Astrocyte (in vitro differentiated cells and primary cell): ENCODE measurements around the gene KRT7. TPM values are rescaled to one million over a fixed set of nuclear protein-coding genes. Genes with fewer than 3 reads are reported as not detected.

Source experiments
- DNase-seq: peaks from one replicate; pipeline ENCODE4 v3.0.0-alpha.2; 2010; ENCODE audit warnings: low read depth
- FAIRE-seq: peaks from 2 replicates; lab custom pipeline; 2011; peaks lifted over from hg19 to GRCh38; lab: Jason Lieb, UNC
- H2AFZ ChIP-seq: 2 replicates; pipeline ENCODE4 v1.6.0; 2012; ENCODE audit warnings: low read depth, low read length, inconsistent platforms
- H3K27ac ChIP-seq: 2 replicates; pipeline ENCODE4 v1.5.1; 2011; ENCODE audit warnings: low read depth, low read length, inconsistent platforms
- H3K27me3 ChIP-seq: 2 replicates; pipeline ENCODE4 v1.6.0; 2011; ENCODE audit warnings: low read length, inconsistent platforms; ENCODE audit not compliant: insufficient read depth
- H3K36me3 ChIP-seq: 2 replicates; pipeline ENCODE4 v1.5.1; 2011; ENCODE audit warnings: low read length, inconsistent platforms; ENCODE audit not compliant: insufficient read depth
- H3K4me1 ChIP-seq: 2 replicates; pipeline ENCODE4 v1.5.1; 2011; ENCODE audit warnings: low read length, inconsistent platforms; ENCODE audit not compliant: insufficient read depth
- H3K4me2 ChIP-seq: 2 replicates; pipeline ENCODE4 v1.6.0; 2012; ENCODE audit warnings: low read length, inconsistent platforms
- H3K4me3 ChIP-seq: 2 replicates; pipeline ENCODE4 v1.5.1; 2011; ENCODE audit warnings: low read depth, mild to moderate bottlenecking, low read length, inconsistent platforms; ENCODE audit not compliant: insufficient read depth
- H3K79me2 ChIP-seq: 2 replicates; pipeline ENCODE4 v1.6.0; 2012; ENCODE audit warnings: mild to moderate bottlenecking, low read length, inconsistent platforms; ENCODE audit not compliant: insufficient read depth
- H3K9ac ChIP-seq: 2 replicates; pipeline ENCODE4 v1.6.0; 2012; ENCODE audit warnings: mild to moderate bottlenecking, low read length, inconsistent platforms
- H3K9me3 ChIP-seq: 2 replicates; pipeline ENCODE4 v1.5.1; 2012; ENCODE audit warnings: low read depth, mild to moderate bottlenecking, low read length, inconsistent platforms; ENCODE audit not compliant: insufficient read depth
- H4K20me1 ChIP-seq: 2 replicates; pipeline ENCODE4 v1.6.0; 2012; ENCODE audit warnings: low read length, inconsistent platforms; ENCODE audit not compliant: insufficient read depth
- H3K27ac Mint-ChIP-seq: one replicate; pipeline ENCODE4 v1.8.0; 2021; ENCODE audit warnings: mild to moderate bottlenecking, mixed read lengths; ENCODE audit not compliant: unreplicated experiment
- H3K27me3 Mint-ChIP-seq: one replicate; pipeline ENCODE4 v1.8.0; 2021; ENCODE audit warnings: low read depth, mixed read lengths; ENCODE audit not compliant: unreplicated experiment
- H3K36me3 Mint-ChIP-seq: one replicate; pipeline ENCODE4 v1.8.0; 2021; ENCODE audit warnings: low read depth, mixed read lengths; ENCODE audit not compliant: unreplicated experiment
- H3K4me1 Mint-ChIP-seq: one replicate; pipeline ENCODE4 v1.8.0; 2021; ENCODE audit warnings: low read depth, mixed read lengths; ENCODE audit not compliant: unreplicated experiment
- H3K4me3 Mint-ChIP-seq: one replicate; pipeline ENCODE4 v1.8.0; 2021; ENCODE audit warnings: mild to moderate bottlenecking, moderate library complexity, mixed read lengths; ENCODE audit not compliant: unreplicated experiment
- H3K9me3 Mint-ChIP-seq: one replicate; pipeline ENCODE4 v1.8.0; 2021; ENCODE audit warnings: mild to moderate bottlenecking, mixed read lengths; ENCODE audit not compliant: unreplicated experiment
- EZH2 ChIP-seq: IDR thresholded peaks from 2 replicates; pipeline ENCODE4 v1.6.1; 2012; ENCODE audit warnings: mild to moderate bottlenecking, low read length, inconsistent platforms; ENCODE audit not compliant: insufficient read depth
- total RNA-seq: library from RNA; stranded (reverse); gene quantifications from 2 replicates; pipeline ENCODE4 v1.2.1, GENCODE V29; 2021
- TF ChIP-seq, protein P1 (sequence below): IDR thresholded peaks from 2 replicates; pipeline ENCODE4 v1.5.1; 2011; ENCODE audit warnings: low read depth, mild to moderate bottlenecking, inconsistent platforms, low read length, moderate library complexity; ENCODE audit not compliant: insufficient read depth

KRT7 gene
- total RNA-seq, 1 donor from 2014 or later = 149 TPM

DNA sequence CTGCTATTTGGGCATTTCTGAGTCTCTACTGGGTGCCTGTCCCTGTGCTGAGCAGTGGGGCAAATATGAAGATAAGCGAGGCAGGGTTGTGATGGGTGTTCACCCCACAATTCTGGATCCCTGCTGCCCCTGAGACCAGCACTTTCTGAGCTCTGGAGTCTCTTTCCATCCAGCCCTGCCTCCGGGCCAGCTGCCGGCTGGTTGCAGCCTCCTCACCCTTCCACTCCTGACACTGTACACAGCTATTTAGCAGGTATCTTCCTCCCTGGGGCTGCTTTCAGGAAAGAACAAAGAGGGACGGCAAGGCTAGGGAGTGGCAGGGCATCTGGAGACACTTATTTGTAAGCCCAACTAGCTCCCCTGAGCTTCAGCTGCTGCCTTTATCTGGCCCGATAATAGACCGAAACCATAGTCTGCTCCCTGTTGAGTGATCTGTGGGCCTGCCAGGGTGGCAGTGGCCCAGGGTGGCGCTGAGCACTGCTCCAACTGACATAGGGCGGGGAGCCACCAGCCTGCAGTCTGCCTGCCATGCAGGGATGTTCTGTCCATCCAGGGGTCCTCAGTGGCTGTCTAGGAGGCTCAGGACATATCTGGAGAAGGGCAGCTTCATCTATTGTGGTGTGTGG, 33.6 kb upstream of the KRT7 start:
- TF ChIP-seq, protein P1, sequence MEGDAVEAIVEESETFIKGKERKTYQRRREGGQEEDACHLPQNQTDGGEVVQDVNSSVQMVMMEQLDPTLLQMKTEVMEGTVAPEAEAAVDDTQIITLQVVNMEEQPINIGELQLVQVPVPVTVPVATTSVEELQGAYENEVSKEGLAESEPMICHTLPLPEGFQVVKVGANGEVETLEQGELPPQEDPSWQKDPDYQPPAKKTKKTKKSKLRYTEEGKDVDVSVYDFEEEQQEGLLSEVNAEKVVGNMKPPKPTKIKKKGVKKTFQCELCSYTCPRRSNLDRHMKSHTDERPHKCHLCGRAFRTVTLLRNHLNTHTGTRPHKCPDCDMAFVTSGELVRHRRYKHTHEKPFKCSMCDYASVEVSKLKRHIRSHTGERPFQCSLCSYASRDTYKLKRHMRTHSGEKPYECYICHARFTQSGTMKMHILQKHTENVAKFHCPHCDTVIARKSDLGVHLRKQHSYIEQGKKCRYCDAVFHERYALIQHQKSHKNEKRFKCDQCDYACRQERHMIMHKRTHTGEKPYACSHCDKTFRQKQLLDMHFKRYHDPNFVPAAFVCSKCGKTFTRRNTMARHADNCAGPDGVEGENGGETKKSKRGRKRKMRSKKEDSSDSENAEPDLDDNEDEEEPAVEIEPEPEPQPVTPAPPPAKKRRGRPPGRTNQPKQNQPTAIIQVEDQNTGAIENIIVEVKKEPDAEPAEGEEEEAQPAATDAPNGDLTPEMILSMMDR = no peak
- TF ChIP-seq EZH2 = no peak
- Histone ChIP-seq H3K4me1 (peaks cover 40% of the 10 kb centered on the region), H2AFZ (no peak overlapping the region), H3K36me3 (no peaks in the 10 kb centered on the region), H3K4me3 (no peak overlapping the region), H3K9me3 (no peaks in the 10 kb centered on the region), H3K79me2 (no peaks in the 10 kb centered on the region), H3K27me3 (no peaks in the 10 kb centered on the region), H4K20me1 (no peaks in the 10 kb centered on the region), H3K4me2 (no peak overlapping the region), H3K27ac (no peak overlapping the region), H3K9ac (no peak overlapping the region)
- H3K27me3 Mint-ChIP-seq = peaks cover 17% of the 10 kb centered on the region
- H3K27ac Mint-ChIP-seq = no peak overlapping the region
- H3K36me3 Mint-ChIP-seq = peaks cover 1% of the 10 kb centered on the region
- H3K9me3 Mint-ChIP-seq = no peaks in the 10 kb centered on the region
- no peak for FAIRE-seq
- peaks cover 37% of the 10 kb centered on the region for H3K4me1 Mint-ChIP-seq
- H3K4me3 Mint-ChIP-seq = no peak overlapping the region
- DNase-seq = no peak

DNA sequence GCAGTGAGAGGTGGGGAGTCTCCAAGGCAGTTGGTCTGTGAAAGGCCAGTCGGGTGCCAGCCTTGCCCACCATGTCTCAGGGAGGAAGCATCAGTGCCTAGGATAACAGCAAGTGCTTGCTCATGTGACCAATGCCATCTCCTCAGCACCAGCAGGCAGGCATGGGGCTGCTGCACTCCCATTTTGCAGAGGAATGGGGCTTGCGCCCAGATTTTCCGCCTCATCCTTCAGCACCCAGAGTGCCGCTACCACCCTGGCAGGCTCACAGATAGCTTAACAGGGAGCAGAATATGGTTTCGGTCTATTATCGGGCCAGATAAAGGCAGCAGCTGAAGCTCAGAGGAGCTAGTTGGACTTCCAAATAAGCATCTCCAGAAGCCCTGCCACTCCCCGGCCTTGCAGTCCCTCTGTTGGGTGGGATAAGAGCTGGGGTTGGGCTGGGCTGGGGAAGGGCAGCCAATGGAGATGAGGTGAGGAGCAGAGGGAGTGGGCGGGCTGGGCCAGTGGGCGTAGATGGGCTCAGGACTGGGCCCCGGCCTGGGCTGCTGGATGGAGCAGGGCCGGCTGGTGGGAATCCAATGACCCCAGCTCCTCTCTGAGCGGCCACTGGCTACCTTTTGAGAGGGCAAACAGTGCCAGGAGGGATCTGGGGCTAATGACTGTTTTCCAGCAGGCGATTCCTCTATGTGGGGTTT, 32.8 kb upstream of the KRT7 start:
- Mint-ChIP-seq H3K27ac (no peak overlapping the region), H3K9me3 (no peaks in the 10 kb centered on the region), H3K4me1 (peaks cover 35% of the 10 kb centered on the region), H3K4me3 (no peak overlapping the region), H3K27me3 (peaks cover 17% of the 10 kb centered on the region), H3K36me3 (peaks cover 1% of the 10 kb centered on the region)
- H3K4me1 ChIP-seq = peaks cover 39% of the 10 kb centered on the region
- H3K27ac ChIP-seq = no peak overlapping the region
- no peaks in the 10 kb centered on the region for H3K27me3 ChIP-seq
- no peak overlapping the region for H3K4me2 ChIP-seq
- H4K20me1 ChIP-seq = no peaks in the 10 kb centered on the region
- H3K4me3 ChIP-seq = no peak overlapping the region
- H3K9ac ChIP-seq = no peak overlapping the region
- FAIRE-seq = no peak
- no peak overlapping the region for H2AFZ ChIP-seq
- no peak for TF ChIP-seq EZH2
- no peaks in the 10 kb centered on the region for H3K79me2 ChIP-seq
- H3K36me3 ChIP-seq = no peaks in the 10 kb centered on the region
- no peak for DNase-seq
- H3K9me3 ChIP-seq = no peaks in the 10 kb centered on the region

DNA sequence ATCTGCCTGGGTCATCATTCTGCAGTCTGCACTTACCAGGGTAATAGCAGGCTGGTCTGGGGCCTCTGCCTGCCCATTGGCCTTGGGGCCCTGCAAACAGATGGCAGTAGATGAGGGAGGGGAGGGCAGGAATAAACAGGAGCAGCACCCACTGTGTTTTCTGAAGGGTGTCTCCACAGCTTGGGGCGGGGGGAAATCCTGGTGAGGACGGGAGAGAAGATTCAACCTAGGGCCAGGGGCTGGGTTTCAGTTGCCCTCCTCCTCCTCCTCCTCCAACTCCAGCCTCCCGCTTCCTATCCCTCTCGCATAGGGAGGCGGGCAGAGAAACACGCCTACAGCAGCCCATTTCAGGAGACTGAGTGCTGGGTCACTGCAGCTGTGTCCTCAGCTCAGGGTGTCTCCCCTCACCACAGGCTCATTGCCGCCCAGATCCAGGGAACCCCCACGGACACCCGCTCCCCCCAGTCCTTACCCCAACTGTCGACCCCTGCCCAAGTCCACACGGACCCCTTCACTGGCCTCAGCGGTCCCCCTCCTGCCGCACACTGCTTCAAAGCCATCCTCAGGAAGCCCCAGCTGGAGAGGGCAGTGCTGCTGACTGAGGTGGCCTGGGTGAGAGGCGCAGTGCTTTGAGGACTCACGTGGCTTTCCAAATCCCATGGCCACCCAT, 32.1 kb upstream of the KRT7 start:
- no peak overlapping the region for H2AFZ ChIP-seq

More for the DNA sequence above, 32.1 kb upstream of the KRT7 start:
- Mint-ChIP-seq H3K27ac (no peak overlapping the region), H3K4me3 (no peak overlapping the region), H3K36me3 (peaks cover 1% of the 10 kb centered on the region), H3K4me1 (peaks cover 32% of the 10 kb centered on the region), H3K27me3 (peaks cover 17% of the 10 kb centered on the region), H3K9me3 (no peaks in the 10 kb centered on the region)
- Histone ChIP-seq H3K27ac (no peak overlapping the region), H3K27me3 (no peaks in the 10 kb centered on the region), H3K36me3 (no peaks in the 10 kb centered on the region), H3K4me3 (no peak overlapping the region), H3K4me1 (peaks cover 37% of the 10 kb centered on the region), H3K4me2 (no peak overlapping the region), H4K20me1 (no peaks in the 10 kb centered on the region), H3K9me3 (no peaks in the 10 kb centered on the region), H3K79me2 (no peaks in the 10 kb centered on the region), H3K9ac (no peak overlapping the region)
- TF ChIP-seq, protein P1 = no peak
- TF ChIP-seq EZH2 = no peak
- FAIRE-seq (no peak), DNase-seq (no peak)
